IMR-90 (cell line): ENCODE measurements around the gene DIP2B. TPM values are rescaled to one million over a fixed set of nuclear protein-coding genes. Genes with fewer than 3 reads are reported as not detected.

Experiments used
- ATAC-seq: fragments of 200-7000 bp; cut with Tn5 transposase; 2 replicates; pipeline ENCODE4 v1.9.1; 2020; ENCODE audit warnings: low read depth, mild to moderate bottlenecking, moderate library complexity
- BruUV-seq: library from RNA; stranded (reverse); fragments of 400-500 nt; replicated peaks from 2 replicates; lab custom pipeline; 2021; lab: Mats Ljungman, UMichigan
- CTCF ChIA-PET: fragments of 300-600 bp; formaldehyde crosslinking; extraction: SDS; loops from one replicate; lab custom pipeline; 2021; ENCODE audit warnings: antibody characterized with exemption; lab: Yijun Ruan, JAX
- POLR2A ChIA-PET: fragments of 300-600 bp; sonication (Branson Sonifier 250); formaldehyde crosslinking; loops from one replicate; lab custom pipeline; 2022; ENCODE audit warnings: antibody characterized with exemption; ENCODE audit not compliant: unreplicated experiment; lab: Charles Lee
- DNase-seq: peaks from one replicate; pipeline ENCODE4 v3.0.0; 2013
- H2AFZ ChIP-seq: replicated peaks from 2 replicates; pipeline ENCODE3; 2013; ENCODE audit warnings: low read length, mild to moderate bottlenecking; ENCODE audit not compliant: poor library complexity
- H2AK5ac ChIP-seq: 2 replicates; pipeline ENCODE4 v1.6.1; 2013; ENCODE audit warnings: low read depth, low read length, inconsistent platforms
- H2AK9ac ChIP-seq: replicated peaks from 2 replicates; pipeline ENCODE3; 2013; ENCODE audit warnings: mild to moderate bottlenecking, low read depth, low read length, moderate library complexity; ENCODE audit not compliant: poor library complexity
- H2BK120ac ChIP-seq: 2 replicates; pipeline ENCODE4 v1.6.1; 2013; ENCODE audit warnings: low read depth, low read length, inconsistent platforms
- H2BK15ac ChIP-seq: 3 replicates; pipeline ENCODE4 v1.6.1; 2013; ENCODE audit warnings: low read depth, low read length, inconsistent platforms
- H2BK20ac ChIP-seq: 2 replicates; pipeline ENCODE4 v1.6.1; 2013; ENCODE audit warnings: low read depth, mild to moderate bottlenecking, inconsistent platforms, low read length, moderate library complexity
- H2BK5ac ChIP-seq: 2 replicates; pipeline ENCODE4 v1.6.1; 2013; ENCODE audit warnings: mild to moderate bottlenecking, low read depth, low read length, inconsistent platforms; ENCODE audit not compliant: poor library complexity, severe bottlenecking
- H3K14ac ChIP-seq: replicated peaks from 2 replicates; pipeline ENCODE4 v1.6.1; 2013; ENCODE audit warnings: low read depth, low read length, inconsistent platforms
- H3K18ac ChIP-seq: 2 replicates; pipeline ENCODE4 v1.6.1; 2013; ENCODE audit warnings: low read depth, low read length, control low read depth
- H3K23ac ChIP-seq: 2 replicates; pipeline ENCODE4 v1.6.1; 2013; ENCODE audit warnings: low read depth, low read length, inconsistent platforms
- H3K27ac ChIP-seq: 2 replicates; pipeline ENCODE4 v1.5.1; 2013; ENCODE audit warnings: mild to moderate bottlenecking, control low read depth, low read length; ENCODE audit not compliant: insufficient read depth
- H3K27me3 ChIP-seq: 2 replicates; pipeline ENCODE4 v1.6.1; 2013; ENCODE audit warnings: low read length; ENCODE audit not compliant: control insufficient read depth, insufficient read depth
- H3K36me3 ChIP-seq: 2 replicates; pipeline ENCODE4 v1.6.1; 2013; ENCODE audit warnings: low read length, mixed read lengths; ENCODE audit not compliant: control insufficient read depth, insufficient read depth
- H3K4ac ChIP-seq: 2 replicates; pipeline ENCODE4 v1.6.1; 2013; ENCODE audit warnings: low read depth, low read length, inconsistent platforms
- H3K4me1 ChIP-seq: 2 replicates; pipeline ENCODE4 v1.6.1; 2013; ENCODE audit warnings: low read length, mixed read lengths; ENCODE audit not compliant: control insufficient read depth, insufficient read depth
- H3K4me2 ChIP-seq: 2 replicates; pipeline ENCODE4 v1.6.1; 2013; ENCODE audit warnings: low read depth, mild to moderate bottlenecking, control low read depth, low read length, moderate library complexity
- H3K4me3 ChIP-seq: 2 replicates; pipeline ENCODE4 v1.5.1; 2013; ENCODE audit warnings: low read depth, mild to moderate bottlenecking, control low read depth, low read length, moderate library complexity; ENCODE audit not compliant: insufficient read depth
- H3K56ac ChIP-seq: 2 replicates; pipeline ENCODE4 v1.6.1; 2013; ENCODE audit warnings: low read length, inconsistent platforms; ENCODE audit not compliant: insufficient read depth; ENCODE audit errors: extremely low read depth
- H3K79me1 ChIP-seq, 2 experiments: 2 replicates each; pipeline ENCODE4 v1.6.1; 2013; ENCODE audit warnings: low read length in 2 of 2, inconsistent platforms in 1 of 2, low read depth in 1 of 2
- H3K9ac ChIP-seq: 2 replicates; pipeline ENCODE4 v1.6.1; 2013; ENCODE audit warnings: low read depth, low read length, control low read depth
- H3K9me1 ChIP-seq: 2 replicates; pipeline ENCODE4 v1.6.1; 2013; ENCODE audit warnings: low read length, inconsistent platforms; ENCODE audit not compliant: insufficient read depth
- H3K9me3 ChIP-seq: 2 replicates; pipeline ENCODE4 v1.6.1; 2013; ENCODE audit warnings: low read length; ENCODE audit not compliant: control insufficient read depth, insufficient read depth
- H4K20me1 ChIP-seq: 2 replicates; pipeline ENCODE4 v1.6.1; 2013; ENCODE audit warnings: low read length, inconsistent platforms; ENCODE audit not compliant: insufficient read depth
- H4K5ac ChIP-seq: 2 replicates; pipeline ENCODE4 v1.6.1; 2013; ENCODE audit warnings: mild to moderate bottlenecking, low read depth, low read length, control low read depth
- H4K8ac ChIP-seq, 2 experiments: 2 replicates each; pipeline ENCODE4 v1.6.1; 2013; ENCODE audit warnings: low read depth in 2 of 2, low read length in 2 of 2, control low read depth in 1 of 2, inconsistent platforms in 1 of 2
- H4K91ac ChIP-seq: 2 replicates; pipeline ENCODE4 v1.6.1; 2013; ENCODE audit warnings: low read depth, low read length, inconsistent platforms; ENCODE audit not compliant: insufficient read depth
- BHLHE40 ChIP-seq: fragments of 150-350 bp; IDR thresholded peaks from 2 replicates; pipeline ENCODE4 v1.6.1; 2016; ENCODE audit warnings: mild to moderate bottlenecking, low read depth, low read length
- CEBPB ChIP-seq: IDR thresholded peaks from 2 replicates; pipeline ENCODE4 v1.6.1; 2012; ENCODE audit warnings: low read depth, low read length, improper control_type of control experiment
- CHD1 ChIP-seq: IDR thresholded peaks from 2 replicates; pipeline ENCODE4 v1.6.1; 2012; ENCODE audit warnings: low read depth, low read length, improper control_type of control experiment
- FOS ChIP-seq: fragments of 150-350 bp; IDR thresholded peaks from 2 replicates; pipeline ENCODE4 v1.6.1; 2016; ENCODE audit warnings: low read depth, low read length
- MAFK ChIP-seq: IDR thresholded peaks from 2 replicates; pipeline ENCODE4 v1.6.1; 2012; ENCODE audit warnings: low read depth, low read length, improper control_type of control experiment
- NFE2L2 ChIP-seq: fragments of 150-350 bp; IDR thresholded peaks from 2 replicates; pipeline ENCODE4 v1.6.1; 2016; ENCODE audit warnings: low read depth, mild to moderate bottlenecking, low read length
- RAD21 ChIP-seq: IDR thresholded peaks from 2 replicates; pipeline ENCODE4 v1.6.1; 2012; ENCODE audit warnings: low read length, improper control_type of control experiment
- RCOR1 ChIP-seq: IDR thresholded peaks from 2 replicates; pipeline ENCODE4 v1.6.1; 2012; ENCODE audit warnings: mild to moderate bottlenecking, low read length, improper control_type of control experiment; ENCODE audit not compliant: insufficient replicate concordance
- RFX5 ChIP-seq: IDR thresholded peaks from 2 replicates; pipeline ENCODE4 v1.8.0; 2012; ENCODE audit warnings: low read depth, mild to moderate bottlenecking, low read length, moderate library complexity
- USF2 ChIP-seq: fragments of 150-350 bp; IDR thresholded peaks from 2 replicates; pipeline ENCODE4 v1.6.1; 2017; ENCODE audit warnings: mild to moderate bottlenecking, antibody characterized with exemption, low read length, low read depth
- WGBS, 2 experiments: methylation state at CpG; one replicate each; pipeline versions ENCODE4 v1.1.5 to v1.1.7; 2013; ENCODE audit warnings: missing lambda C conversion rate in 2 of 2; ENCODE audit not compliant: insufficient read length in 1 of 2; ENCODE audit errors: extremely low coverage in 2 of 2; 5-methylcytosine and 5-hydroxymethylcytosine counted together
- dilution Hi-C: fragments of 300-500 bp; cut with HindIII; formaldehyde crosslinking; loops from one replicate; pipeline ENCODE4 v1.14.3; 2018; ENCODE audit warnings: low sequenced_read_pairs; ENCODE audit not compliant: unreplicated experiment
- in situ Hi-C: fragments of 300-500 bp; cut with MboI; formaldehyde crosslinking; loops from 3 replicates; pipeline ENCODE4 v1.14.3; 2019; ENCODE audit warnings: low sequenced_read_pairs, inconsistent platforms, mixed read lengths
- intact Hi-C: fragments of 100-400 bp; cut with micrococcal nuclease; formaldehyde crosslinking; loops from 2 replicates; pipeline ENCODE4 v1.10.0; 2022
- polyA plus RNA-seq, 3 experiments: library from polyadenylated mRNA; depleted of rRNA; stranded (reverse); fragments of >200 nt; gene quantifications; 2 replicates each; pipeline ENCODE4 v1.2.3, GENCODE V29; 2012; ENCODE audit warnings: low replicate concordance in 1 of 3
- total RNA-seq: library from RNA; depleted of rRNA; stranded (reverse); fragments of >200 nt; gene quantifications from 2 replicates; pipeline ENCODE4 v1.2.3, GENCODE V29; 2012

Gene DIP2B
- total and polyA plus RNA-seq, 2 of the 4 experiments (the other 2 are of a cell fraction): 7.7 to 12.9 TPM

GRCh38 chr12:50685641-50686040, 180.9 kb downstream of the DIP2B start:
- no peak overlapping the region for H3K18ac ChIP-seq
- no peak overlapping the region for H4K91ac ChIP-seq
- no peaks in the 10 kb centered on the region for H3K27me3 ChIP-seq
- no peak overlapping the region for H3K27ac ChIP-seq
- DNase-seq (no peak), ATAC-seq (no peak)
- H3K9me1 ChIP-seq: no peaks in the 10 kb centered on the region
- dilution Hi-C loops: no loop called here
- H2AFZ ChIP-seq: no peak overlapping the region
- peaks cover 4% of the 10 kb centered on the region for H3K36me3 ChIP-seq
- in situ Hi-C loops: no loop called here
- no peak overlapping the region for H3K23ac ChIP-seq
- no peak overlapping the region for H4K5ac ChIP-seq
- H3K4me1 ChIP-seq: no peaks in the 10 kb centered on the region
- no peak overlapping the region for H3K14ac ChIP-seq
- H2BK20ac ChIP-seq: no peak overlapping the region
- ChIA-PET CTCF (interaction anchor here (0.9 kb wide), 1 partner anchor 22 kb away, joined by 4 read pairs; no protein-coding TSS in a partner anchor), POLR2A (no interaction called here)
- intact Hi-C loops: no loop called here
- H3K9me3 ChIP-seq: no peaks in the 10 kb centered on the region
- no TSS peak for BruUV-seq
- no peak overlapping the region for H2AK5ac ChIP-seq
- H3K56ac ChIP-seq: no peak overlapping the region
- TF ChIP-seq CHD1: no peak
- no peak for TF ChIP-seq USF2
- TF ChIP-seq BHLHE40: no peak
- TF ChIP-seq RCOR1: no peak
- TF ChIP-seq RFX5: no peak
- no peak for TF ChIP-seq CEBPB
- no peak for TF ChIP-seq MAFK
- TF ChIP-seq FOS: no peak
- TF ChIP-seq NFE2L2: no peak
- no peak for TF ChIP-seq RAD21
- no peak overlapping the region for H2AK9ac ChIP-seq
- H3K79me1 ChIP-seq: no peaks in the 10 kb centered on the region
- H3K4me2 ChIP-seq: no peak overlapping the region
- WGBS, 2 experiments: no CpG with 5 or more reads among the region's 1 CpG
- H3K4ac ChIP-seq: no peak overlapping the region
- no peak overlapping the region for H2BK15ac ChIP-seq
- no peak overlapping the region for H3K4me3 ChIP-seq
- no peak overlapping the region for H4K8ac ChIP-seq
- H2BK120ac ChIP-seq: no peak overlapping the region
- H2BK5ac ChIP-seq: no peak overlapping the region
- H4K20me1 ChIP-seq: no peaks in the 10 kb centered on the region
- no peak overlapping the region for H3K9ac ChIP-seq
